Measurements from ENCODE around the gene HTRA3. TPM values are rescaled to one million over a fixed set of nuclear protein-coding genes. Genes with fewer than 3 reads are reported as not detected.

Gene HTRA3
- polyA plus RNA-seq, 4 donors: 8.8 to 52.8 (median 13.6) TPM

- DNase-seq (ENCODE audit: low read depth in 4 of 4, low spot score in 3 of 4): peak in 2 of 4 donors; percentile 43 to 63
Observed at GRCh38 chr4:8351931-8352367, 82.4 kb downstream of the HTRA3 start.

DNA sequence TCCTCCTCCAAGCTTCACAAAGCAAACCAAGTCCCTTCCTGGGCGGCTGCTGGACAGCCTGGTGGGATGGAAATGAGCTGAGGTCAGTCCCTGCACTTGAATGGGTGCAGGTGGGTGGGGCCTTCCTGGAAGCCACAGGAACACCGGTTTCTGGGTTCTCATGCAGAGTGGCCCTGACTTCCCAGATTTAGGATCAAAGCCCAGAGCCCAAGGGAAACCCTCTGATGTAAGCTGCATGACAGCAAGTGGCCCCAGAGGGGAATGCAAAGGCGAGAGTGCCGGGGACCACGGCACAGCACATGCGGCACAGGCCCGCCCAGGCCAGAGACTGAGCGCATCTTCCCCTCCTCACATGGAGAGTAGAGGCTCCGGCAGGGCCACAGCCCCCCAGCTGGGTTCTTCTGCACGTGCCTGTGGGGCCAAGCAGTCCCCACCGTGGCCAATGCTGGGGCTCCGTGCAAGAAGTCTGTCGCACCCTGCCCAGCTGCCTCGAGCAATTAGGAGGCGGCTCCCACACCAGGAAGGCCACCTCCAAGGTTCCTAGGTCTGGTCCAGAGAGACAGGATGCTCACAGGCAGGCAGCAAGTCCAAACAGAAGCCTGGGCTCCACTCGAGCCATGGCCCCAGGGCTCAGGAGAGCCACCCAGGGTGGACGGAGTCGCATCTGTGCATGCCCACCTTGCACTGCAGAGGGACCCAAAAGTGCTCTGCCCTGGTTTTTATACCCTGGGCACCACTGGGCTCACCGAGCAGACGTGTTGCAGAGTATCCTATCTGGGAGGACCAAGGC, 83.0 kb downstream of the HTRA3 start:
- DNase-seq (ENCODE audit: low read depth in 4 of 4, low spot score in 3 of 4): no peak

DNA sequence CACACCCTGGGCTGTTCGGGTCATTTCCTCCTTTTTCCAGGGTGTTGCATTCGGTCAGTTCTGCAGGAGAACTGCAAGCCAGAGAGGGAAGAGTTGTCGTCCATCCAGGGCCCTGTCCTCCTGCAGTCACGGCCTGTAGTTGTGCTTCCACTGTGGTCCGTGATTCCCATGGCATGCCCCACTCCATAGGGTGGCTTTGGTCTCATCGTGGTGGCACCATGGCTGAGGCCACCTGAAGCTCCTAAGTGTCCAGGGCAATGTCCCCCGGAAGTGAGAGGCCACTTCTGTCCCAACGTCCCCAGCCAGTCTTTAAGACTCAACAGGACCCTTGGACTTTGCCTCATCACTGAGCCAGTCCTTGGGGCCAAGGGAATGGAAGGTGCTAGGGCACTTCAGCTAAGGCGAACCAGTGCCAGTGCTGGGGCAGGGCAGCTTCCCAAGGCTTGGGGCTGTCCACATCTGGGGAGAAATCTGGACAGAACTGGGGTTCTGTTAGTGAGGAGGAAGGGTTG, 83.7 kb downstream of the HTRA3 start:
- DNase-seq (ENCODE audit: low read depth in 4 of 4, low spot score in 3 of 4): no peak

DNA sequence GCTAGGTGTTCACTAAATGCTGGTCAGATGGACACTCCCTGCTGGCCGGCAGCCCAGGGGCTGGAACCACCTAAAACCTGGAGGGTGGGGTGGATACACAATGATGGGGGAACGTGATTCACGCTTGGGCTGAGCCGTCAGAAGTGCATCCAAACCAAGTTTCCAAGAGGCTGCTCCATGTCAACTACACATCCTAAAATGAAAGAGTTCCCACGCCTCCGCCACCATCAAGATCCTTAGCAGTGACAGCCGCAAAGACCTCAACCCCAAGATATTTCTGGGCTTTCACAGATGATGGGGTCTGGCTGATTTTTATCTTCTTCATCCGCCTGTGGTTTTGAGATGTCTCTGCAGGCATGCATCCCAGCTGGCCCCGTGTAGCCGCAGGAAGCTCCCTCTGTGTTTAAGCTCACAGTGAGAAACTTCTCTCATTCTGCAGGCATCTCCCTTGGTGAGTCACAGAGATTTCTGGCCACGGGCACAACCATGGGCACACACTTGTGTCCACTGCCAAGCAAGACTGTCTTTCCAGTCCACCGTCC, 84.4 kb downstream of the HTRA3 start:
- no peak for DNase-seq (ENCODE audit: low read depth in 4 of 4, low spot score in 3 of 4)

GRCh38 chr4:8355306-8355705, 85.8 kb downstream of the HTRA3 start:
- DNase-seq (ENCODE audit: low read depth in 4 of 4, low spot score in 3 of 4): no peak

- DNase-seq (ENCODE audit: low read depth in 4 of 4, low spot score in 3 of 4): no peak
Observed at GRCh38 chr4:8355864-8356565, 86.5 kb downstream of the HTRA3 start.

Other genes starting within 250 kb of the HTRA3 start
- gene ABLIM2, start 110.9 kb upstream of the HTRA3 start, polyA plus RNA-seq (ENCODE audit: insufficient read length in 4 of 4): 1 to 10 TPM; 1.8 to 7.0 (median 6.1) TPM
- gene SH3TC1, start 70.5 kb upstream of the HTRA3 start, polyA plus RNA-seq (ENCODE audit: insufficient read length in 4 of 4): 10 to 100 TPM in 3 of 4 donors, 1 to 10 TPM in 1; 5.3 to 28.7 (median 22.9) TPM
- gene ACOX3, start 171.0 kb downstream of the HTRA3 start, polyA plus RNA-seq (ENCODE audit: insufficient read length in 4 of 4): 10 to 100 TPM; 13.0 to 18.6 (median 15.7) TPM
- 10 to 100 TPM; 11.4 to 20.0 (median 14.1) TPM for gene TRMT44, start 171.0 kb downstream of the HTRA3 start, polyA plus RNA-seq (ENCODE audit: insufficient read length in 4 of 4)

All from left renal pelvis (tissue), 4 donors.